MM.1S (cell line): Measurements from ENCODE around the gene EML5.
"Not testable (repeated sequence)": the region's sequence is repeated elsewhere in the genome, so short reads cannot be mapped to it uniquely, and the experiment has no call there.

Source experiments
- DNase-seq: peaks from one replicate; pipeline ENCODE4 v3.0.0-alpha.2; 2015
- H2AFZ ChIP-seq: fragments of 300-600 bp; sonication (generic); 2 replicates; pipeline ENCODE4 v1.6.0; 2016; ENCODE audit warnings: antibody characterized with exemption, low read length
- H3F3A ChIP-seq: fragments of 300-600 bp; sonication (generic); 2 replicates; pipeline ENCODE4 v1.6.1; 2016; ENCODE audit warnings: mild to moderate bottlenecking, antibody characterized with exemption, low read length, moderate library complexity, mixed read lengths; ENCODE audit not compliant: insufficient read depth
- H3K27ac ChIP-seq: fragments of 300-600 bp; sonication (generic); 2 replicates; pipeline ENCODE4 v1.5.1; 2016; ENCODE audit warnings: mild to moderate bottlenecking, low read length
- H3K27me3 ChIP-seq: fragments of 300-600 bp; sonication (generic); replicated peaks from 2 replicates; pipeline ENCODE4 v1.6.0; 2016; ENCODE audit warnings: low read length; ENCODE audit not compliant: insufficient read depth
- H3K36me3 ChIP-seq: fragments of 300-600 bp; sonication (generic); replicated peaks from 2 replicates; pipeline ENCODE4 v1.6.1; 2016; ENCODE audit warnings: mild to moderate bottlenecking, low read length, mixed read lengths; ENCODE audit not compliant: insufficient read depth
- H3K4me1 ChIP-seq: fragments of 300-600 bp; sonication (generic); 2 replicates; pipeline ENCODE4 v1.6.1; 2016; ENCODE audit warnings: low read length, mixed read lengths
- H3K4me2 ChIP-seq: fragments of 300-600 bp; sonication (generic); 2 replicates; pipeline ENCODE4 v1.6.0; 2016; ENCODE audit warnings: low read depth, low read length
- H3K4me3 ChIP-seq: fragments of 300-600 bp; sonication (generic); 2 replicates; pipeline ENCODE4 v1.5.1; 2016; ENCODE audit warnings: low read length, mixed read lengths
- H3K79me2 ChIP-seq: fragments of 300-600 bp; sonication (generic); 2 replicates; pipeline ENCODE4 v1.6.1; 2016; ENCODE audit warnings: mixed run types, low read length, mixed read lengths
- H3K9ac ChIP-seq: fragments of 300-600 bp; sonication (generic); 2 replicates; pipeline ENCODE4 v1.6.1; 2016; ENCODE audit warnings: low read length, mixed read lengths
- H3K9me2 ChIP-seq: fragments of 300-600 bp; sonication (generic); replicated peaks from 2 replicates; pipeline ENCODE4 v1.6.1; 2016; ENCODE audit warnings: mild to moderate bottlenecking, low read length, mixed read lengths; ENCODE audit not compliant: insufficient read depth
- H3K9me3 ChIP-seq: fragments of 300-600 bp; sonication (generic); replicated peaks from 2 replicates; pipeline ENCODE4 v1.6.1; 2016; ENCODE audit warnings: mild to moderate bottlenecking, low read length, mixed read lengths; ENCODE audit not compliant: insufficient read depth
- H4K20me1 ChIP-seq: fragments of 300-600 bp; sonication (generic); 2 replicates; pipeline ENCODE4 v1.6.1; 2016; ENCODE audit warnings: mild to moderate bottlenecking, low read length, moderate library complexity, mixed read lengths; ENCODE audit not compliant: insufficient read depth
- CTCF ChIP-seq: fragments of 300-600 bp; sonication (generic); IDR thresholded peaks from 2 replicates; pipeline ENCODE4 v1.5.1; 2016; ENCODE audit warnings: antibody characterized with exemption, low read length, mixed read lengths
- EZH2 ChIP-seq: fragments of 300-600 bp; sonication (generic); optimal IDR thresholded peaks from 2 replicates; pipeline ENCODE3; 2017; ENCODE audit warnings: low read depth, mild to moderate bottlenecking, antibody characterized with exemption, low read length, mixed read lengths
- EZH2phosphoT487 ChIP-seq: fragments of 300-600 bp; sonication (generic); IDR thresholded peaks from 2 replicates; pipeline ENCODE4 v1.6.1; 2018; ENCODE audit warnings: antibody characterized with exemption, low read length

EML5 gene

GRCh38 chr14:88821378-88821777 is 28.6 kb upstream of the EML5 start:
- no peaks in the 10 kb centered on the region for H3K79me2 ChIP-seq
- TF ChIP-seq EZH2: no peak
- TF ChIP-seq EZH2phosphoT487: no peak
- H2AFZ ChIP-seq: no peak overlapping the region
- H3K4me1 ChIP-seq: no peaks in the 10 kb centered on the region
- no peak overlapping the region for H3K27ac ChIP-seq
- no peaks in the 10 kb centered on the region for H3K9me3 ChIP-seq
- H3F3A ChIP-seq: no peaks in the 10 kb centered on the region
- no peaks in the 10 kb centered on the region for H3K27me3 ChIP-seq
- H3K4me3 ChIP-seq: no peak overlapping the region
- no peaks in the 10 kb centered on the region for H3K9me2 ChIP-seq
- DNase-seq: no peak
- no peak overlapping the region for H3K4me2 ChIP-seq
- H3K9ac ChIP-seq: no peak overlapping the region
- no peaks in the 10 kb centered on the region for H4K20me1 ChIP-seq
- no peaks in the 10 kb centered on the region for H3K36me3 ChIP-seq

GRCh38 chr14:88819674-88820073 is 26.9 kb upstream of the EML5 start:
- not testable (repeated sequence) for H3K4me3 ChIP-seq, H3K9me2 ChIP-seq, H3K4me1 ChIP-seq, H3K36me3 ChIP-seq, H4K20me1 ChIP-seq, DNase-seq, H3K79me2 ChIP-seq, H2AFZ ChIP-seq, H3K9ac ChIP-seq, H3F3A ChIP-seq, H3K4me2 ChIP-seq, H3K9me3 ChIP-seq, H3K27me3 ChIP-seq, H3K27ac ChIP-seq

- Histone ChIP-seq H3K79me2 (no peaks in the 10 kb centered on the region), H4K20me1 (no peaks in the 10 kb centered on the region), H3K4me3 (no peak overlapping the region), H3K4me1 (no peaks in the 10 kb centered on the region), H3K4me2 (no peak overlapping the region), H3K36me3 (no peaks in the 10 kb centered on the region), H3K27me3 (no peaks in the 10 kb centered on the region), H3K9me3 (no peaks in the 10 kb centered on the region), H3F3A (no peaks in the 10 kb centered on the region), H3K9ac (no peak overlapping the region), H2AFZ (no peak overlapping the region), H3K27ac (no peak overlapping the region), H3K9me2 (no peaks in the 10 kb centered on the region)
- DNase-seq: no peak
- TF ChIP-seq CTCF (no peak), EZH2 (no peak), EZH2phosphoT487 (no peak)
These were observed 25.3 kb upstream of the EML5 start for GRCh38 chr14:88818018-88818417.

- no peaks in the 10 kb centered on the region for H3K79me2 ChIP-seq
- H3K4me2 ChIP-seq: no peak overlapping the region
- H3K4me3 ChIP-seq: no peak overlapping the region
- H3K4me1 ChIP-seq: no peaks in the 10 kb centered on the region
- H3K9ac ChIP-seq: no peak overlapping the region
- no peaks in the 10 kb centered on the region for H4K20me1 ChIP-seq
- TF ChIP-seq EZH2phosphoT487 (no peak), EZH2 (no peak), CTCF (no peak)
- H3K27me3 ChIP-seq: no peaks in the 10 kb centered on the region
- H3F3A ChIP-seq: no peaks in the 10 kb centered on the region
- H3K9me2 ChIP-seq: no peaks in the 10 kb centered on the region
- no peak overlapping the region for H2AFZ ChIP-seq
- H3K27ac ChIP-seq: no peak overlapping the region
- no peak for DNase-seq
- H3K9me3 ChIP-seq: no peaks in the 10 kb centered on the region
- no peaks in the 10 kb centered on the region for H3K36me3 ChIP-seq
These were observed 23.2 kb upstream of the EML5 start for GRCh38 chr14:88815980-88816379.
